ENCODE results near the gene RAPGEF1.

RAPGEF1 gene

DNA sequence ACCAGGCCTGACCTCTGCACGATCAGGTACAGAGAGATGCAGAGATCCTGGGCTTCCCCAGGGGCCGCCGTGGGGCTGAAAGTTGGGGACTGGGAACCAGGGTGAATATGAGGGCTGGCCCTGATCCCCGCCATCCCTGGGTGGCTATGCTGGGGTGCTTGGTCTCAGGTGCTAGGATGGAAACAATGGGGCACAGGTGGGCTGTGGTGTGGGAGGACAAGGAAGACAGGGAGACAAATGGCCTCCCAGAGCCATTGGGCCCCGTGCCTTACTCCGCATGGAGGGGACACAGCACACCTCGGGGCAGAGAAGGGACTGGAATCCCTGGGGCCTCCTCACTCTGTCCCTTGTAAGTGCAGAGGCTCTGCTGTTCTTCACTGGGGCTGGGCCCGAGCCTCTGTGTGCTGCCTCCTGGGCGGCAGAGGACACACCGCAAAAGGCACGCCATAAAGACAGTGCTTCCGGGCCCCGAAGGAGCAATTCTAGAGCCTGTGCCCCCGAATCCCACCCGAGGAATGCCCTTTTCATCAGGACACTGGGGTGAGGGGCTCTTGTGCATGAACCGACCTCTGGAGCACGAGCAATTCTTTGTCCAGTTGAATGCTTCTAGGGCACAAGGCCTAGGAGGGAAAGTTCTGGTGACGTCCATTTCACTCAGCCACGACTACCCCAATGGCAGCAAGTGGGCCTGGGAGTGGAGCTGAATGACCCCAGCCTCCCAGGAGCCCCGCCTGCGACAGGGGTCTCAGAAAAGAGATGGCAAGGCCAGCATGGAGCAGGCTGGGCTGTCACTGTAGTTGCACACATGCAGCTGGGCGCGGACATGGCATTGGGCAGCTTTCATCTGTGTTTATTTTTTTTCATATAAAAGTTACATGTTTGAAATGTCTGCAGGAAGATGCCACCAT lies 163.7 kb downstream of the RAPGEF1 start:
- TF ChIP-seq, protein P1, sequence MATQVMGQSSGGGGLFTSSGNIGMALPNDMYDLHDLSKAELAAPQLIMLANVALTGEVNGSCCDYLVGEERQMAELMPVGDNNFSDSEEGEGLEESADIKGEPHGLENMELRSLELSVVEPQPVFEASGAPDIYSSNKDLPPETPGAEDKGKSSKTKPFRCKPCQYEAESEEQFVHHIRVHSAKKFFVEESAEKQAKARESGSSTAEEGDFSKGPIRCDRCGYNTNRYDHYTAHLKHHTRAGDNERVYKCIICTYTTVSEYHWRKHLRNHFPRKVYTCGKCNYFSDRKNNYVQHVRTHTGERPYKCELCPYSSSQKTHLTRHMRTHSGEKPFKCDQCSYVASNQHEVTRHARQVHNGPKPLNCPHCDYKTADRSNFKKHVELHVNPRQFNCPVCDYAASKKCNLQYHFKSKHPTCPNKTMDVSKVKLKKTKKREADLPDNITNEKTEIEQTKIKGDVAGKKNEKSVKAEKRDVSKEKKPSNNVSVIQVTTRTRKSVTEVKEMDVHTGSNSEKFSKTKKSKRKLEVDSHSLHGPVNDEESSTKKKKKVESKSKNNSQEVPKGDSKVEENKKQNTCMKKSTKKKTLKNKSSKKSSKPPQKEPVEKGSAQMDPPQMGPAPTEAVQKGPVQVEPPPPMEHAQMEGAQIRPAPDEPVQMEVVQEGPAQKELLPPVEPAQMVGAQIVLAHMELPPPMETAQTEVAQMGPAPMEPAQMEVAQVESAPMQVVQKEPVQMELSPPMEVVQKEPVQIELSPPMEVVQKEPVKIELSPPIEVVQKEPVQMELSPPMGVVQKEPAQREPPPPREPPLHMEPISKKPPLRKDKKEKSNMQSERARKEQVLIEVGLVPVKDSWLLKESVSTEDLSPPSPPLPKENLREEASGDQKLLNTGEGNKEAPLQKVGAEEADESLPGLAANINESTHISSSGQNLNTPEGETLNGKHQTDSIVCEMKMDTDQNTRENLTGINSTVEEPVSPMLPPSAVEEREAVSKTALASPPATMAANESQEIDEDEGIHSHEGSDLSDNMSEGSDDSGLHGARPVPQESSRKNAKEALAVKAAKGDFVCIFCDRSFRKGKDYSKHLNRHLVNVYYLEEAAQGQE (IDR thresholded peaks at IDR 0.05; ENCODE audit: insufficient read depth in 1 of 2, low read depth in 2 of 2, low read length in 2 of 2): no peak
- TF ChIP-seq POLR2AphosphoS5 (IDR thresholded peaks at IDR 0.05; ENCODE audit: low read depth, low read length) (no peak), FOXP2 (optimal IDR thresholded peaks at IDR 0.05; ENCODE audit: borderline replicate concordance, extremely low read depth, extremely low read length, insufficient read depth) (no peak), SIN3A (IDR thresholded peaks at IDR 0.05; ENCODE audit: borderline replicate concordance, insufficient read depth, low read length) (no peak), TAF1 (IDR thresholded peaks at IDR 0.05; ENCODE audit: borderline replicate concordance, insufficient read depth, low read length) (no peak)

DNA sequence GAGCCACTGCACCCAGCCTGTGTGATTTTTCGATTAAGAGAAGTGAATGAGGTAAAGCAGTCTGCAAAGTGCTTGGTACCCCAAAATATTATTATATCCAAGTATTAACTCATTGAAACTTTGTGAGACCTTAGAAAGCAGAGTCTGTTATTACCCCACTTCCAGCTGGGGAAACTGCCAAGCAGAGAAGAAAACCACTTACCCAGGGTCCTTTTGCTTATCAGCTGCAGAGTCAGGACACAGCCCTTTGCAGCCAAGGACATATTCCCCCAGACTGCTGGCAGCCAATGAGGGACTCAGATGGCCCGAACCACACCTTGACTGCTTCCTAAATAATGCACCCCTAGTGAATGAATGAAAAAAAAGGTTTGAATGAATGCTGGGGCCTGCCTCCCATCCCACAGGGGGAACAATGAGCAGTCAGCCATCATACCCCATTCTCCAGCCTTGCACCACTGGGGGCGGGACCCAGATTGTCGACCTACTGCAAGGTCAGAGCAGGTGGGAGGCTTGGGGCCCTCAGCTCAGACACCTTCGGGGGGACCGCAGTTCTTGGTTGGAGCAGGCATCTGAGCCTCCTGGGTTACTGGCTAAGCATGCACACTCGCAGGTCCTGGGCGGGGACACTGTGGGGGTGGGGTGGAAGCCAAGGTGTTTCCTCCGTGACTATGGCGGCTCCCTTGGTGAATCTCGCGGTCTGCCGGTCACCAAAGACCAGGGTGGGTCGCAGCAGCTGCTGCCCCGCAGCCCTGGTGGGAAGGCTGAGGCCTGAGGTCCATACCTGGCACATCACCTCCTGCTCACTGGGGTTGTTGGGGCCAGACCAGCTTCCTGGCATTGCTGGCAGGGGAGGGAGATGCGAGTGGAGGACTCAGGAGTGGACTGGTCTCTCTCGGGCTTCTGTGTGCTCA lies 164.9 kb downstream of the RAPGEF1 start:
- no peak for TF ChIP-seq FOXP2 (optimal IDR thresholded peaks at IDR 0.05; ENCODE audit: borderline replicate concordance, extremely low read depth, extremely low read length, insufficient read depth)
- TF ChIP-seq, protein P1 (IDR thresholded peaks at IDR 0.05; ENCODE audit: insufficient read depth in 1 of 2, low read depth in 2 of 2, low read length in 2 of 2): no peak
- TF ChIP-seq TAF1 (IDR thresholded peaks at IDR 0.05; ENCODE audit: borderline replicate concordance, insufficient read depth, low read length): no peak
- TF ChIP-seq POLR2AphosphoS5 (IDR thresholded peaks at IDR 0.05; ENCODE audit: low read depth, low read length): no peak
- TF ChIP-seq SIN3A (IDR thresholded peaks at IDR 0.05; ENCODE audit: borderline replicate concordance, insufficient read depth, low read length): no peak

DNA sequence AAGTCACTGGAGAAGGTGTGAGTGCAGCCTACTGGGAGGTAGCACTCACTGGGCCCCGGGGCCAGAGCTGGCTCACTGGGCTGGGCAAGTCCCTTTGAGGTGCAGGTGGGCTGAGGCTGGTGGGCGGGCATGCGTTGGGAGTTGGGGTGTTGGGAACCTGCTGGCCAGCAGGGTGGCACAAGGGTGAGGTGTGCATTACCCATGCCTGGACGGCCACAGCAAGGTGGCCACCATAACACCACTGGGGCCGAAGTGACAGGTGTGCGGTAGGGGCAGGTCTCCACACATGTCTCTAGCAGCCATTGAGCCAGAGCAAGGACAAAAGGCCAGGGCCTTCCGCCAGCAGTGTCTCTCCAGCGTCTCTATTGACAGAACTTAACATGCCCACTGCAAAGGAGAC lies 172.0 kb downstream of the RAPGEF1 start:
- TF ChIP-seq FOXP2 (optimal IDR thresholded peaks at IDR 0.05; ENCODE audit: borderline replicate concordance, extremely low read depth, extremely low read length, insufficient read depth) (no peak), SIN3A (IDR thresholded peaks at IDR 0.05; ENCODE audit: borderline replicate concordance, insufficient read depth, low read length) (no peak), POLR2AphosphoS5 (IDR thresholded peaks at IDR 0.05; ENCODE audit: low read depth, low read length) (no peak), TAF1 (IDR thresholded peaks at IDR 0.05; ENCODE audit: borderline replicate concordance, insufficient read depth, low read length) (no peak)
- TF ChIP-seq, protein P1 (IDR thresholded peaks at IDR 0.05; ENCODE audit: insufficient read depth in 1 of 2, low read depth in 2 of 2, low read length in 2 of 2): no peak

DNA sequence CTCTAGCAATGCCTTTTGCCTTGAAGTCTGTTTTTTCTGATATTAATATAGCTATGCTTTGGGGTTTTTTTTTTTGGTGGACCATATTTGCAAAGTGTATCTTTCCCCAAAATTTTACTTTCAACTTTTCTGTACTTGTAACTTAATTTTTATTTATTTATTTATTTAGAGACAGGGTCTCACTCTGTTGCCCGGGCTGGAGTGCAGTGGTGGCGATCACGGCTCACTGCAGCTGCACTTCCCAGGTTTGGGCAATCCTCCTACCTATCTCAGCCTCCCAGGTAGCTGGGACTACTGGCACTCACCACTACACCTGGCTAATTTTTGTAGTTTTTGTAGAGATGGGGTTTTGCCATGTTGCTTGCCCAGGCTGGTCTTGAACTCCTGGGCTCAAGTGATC lies 173.7 kb downstream of the RAPGEF1 start:
- TF ChIP-seq SIN3A (IDR thresholded peaks at IDR 0.05; ENCODE audit: borderline replicate concordance, insufficient read depth, low read length) (no peak), FOXP2 (optimal IDR thresholded peaks at IDR 0.05; ENCODE audit: borderline replicate concordance, extremely low read depth, extremely low read length, insufficient read depth) (no peak), TAF1 (IDR thresholded peaks at IDR 0.05; ENCODE audit: borderline replicate concordance, insufficient read depth, low read length) (no peak)
- TF ChIP-seq, protein P1 (IDR thresholded peaks at IDR 0.05; ENCODE audit: insufficient read depth in 1 of 2, low read depth in 2 of 2, low read length in 2 of 2): no peak
